Islet of Langerhans (tissue), 1 donor: Measurements from ENCODE around the gene JUND.

ENCODE experiments used
- FAIRE-seq: peaks from one replicate; lab custom pipeline; 2011; peaks lifted over from hg19 to GRCh38; lab: Jason Lieb, UNC

Gene JUND

DNA sequence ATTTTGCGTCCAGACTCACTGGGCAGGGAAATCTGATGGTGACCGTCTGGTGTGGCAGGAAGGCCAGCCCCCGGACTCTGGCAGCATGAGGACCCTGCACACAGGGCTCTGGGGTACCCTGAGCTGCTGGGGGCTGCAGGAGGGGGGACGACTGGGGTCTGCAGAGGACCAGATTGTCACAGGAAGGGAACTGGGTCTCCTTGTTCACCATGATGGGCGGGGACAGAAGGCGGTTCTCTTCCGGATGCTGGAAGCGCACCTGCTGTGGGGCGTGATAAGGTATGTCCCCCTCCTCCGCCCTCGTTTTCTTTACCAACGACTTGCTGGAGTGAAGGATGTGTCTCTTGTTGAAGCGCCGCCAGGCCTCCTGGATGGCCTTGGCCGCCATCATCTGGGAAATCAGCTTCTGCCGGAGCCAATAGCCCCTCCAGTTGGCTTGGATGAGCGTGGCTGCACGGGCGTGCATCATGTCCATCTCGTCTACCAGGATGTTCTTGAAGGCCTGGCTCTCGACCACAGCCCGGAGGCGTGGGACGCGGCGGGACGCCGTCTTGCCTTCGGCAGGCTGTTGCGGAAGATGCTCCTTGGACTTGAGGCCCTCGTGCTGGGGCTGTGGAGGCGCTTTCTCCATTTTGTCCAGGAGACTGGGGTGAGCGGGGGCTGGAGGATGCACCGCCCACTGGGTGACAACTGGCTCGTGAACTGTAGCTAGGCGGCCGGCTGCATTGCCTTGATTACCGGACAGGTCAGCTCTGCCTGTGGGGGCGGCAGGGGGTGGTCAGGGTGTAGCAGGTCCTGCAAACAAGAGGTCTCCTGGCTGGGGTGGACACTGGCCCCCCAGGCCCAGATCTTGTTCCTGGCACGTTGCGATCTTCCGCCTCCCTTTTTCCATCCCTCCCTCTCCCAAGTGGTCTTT, 14.4 kb downstream of the JUND start:
- FAIRE-seq = no peak

DNA sequence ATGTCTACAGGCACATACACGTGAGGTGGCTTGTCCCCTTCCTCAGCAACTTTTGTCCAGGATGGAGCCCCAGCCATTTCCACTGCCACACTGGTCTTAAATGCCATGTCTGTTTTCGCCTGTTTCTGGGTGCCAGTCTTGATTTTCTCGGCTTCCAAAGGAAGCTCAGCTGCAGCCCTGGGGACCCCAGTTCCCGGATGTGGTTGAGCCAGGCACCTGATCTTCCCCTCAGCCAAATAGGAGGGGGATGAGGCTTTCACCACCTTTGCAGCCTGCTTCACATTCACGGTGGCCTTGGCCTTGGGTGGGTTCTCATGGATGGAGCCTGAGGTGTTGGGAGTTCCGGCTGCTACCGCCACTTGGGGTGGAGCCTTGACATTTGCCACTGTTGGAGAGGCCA, 15.8 kb downstream of the JUND start:
- no peak for FAIRE-seq

DNA sequence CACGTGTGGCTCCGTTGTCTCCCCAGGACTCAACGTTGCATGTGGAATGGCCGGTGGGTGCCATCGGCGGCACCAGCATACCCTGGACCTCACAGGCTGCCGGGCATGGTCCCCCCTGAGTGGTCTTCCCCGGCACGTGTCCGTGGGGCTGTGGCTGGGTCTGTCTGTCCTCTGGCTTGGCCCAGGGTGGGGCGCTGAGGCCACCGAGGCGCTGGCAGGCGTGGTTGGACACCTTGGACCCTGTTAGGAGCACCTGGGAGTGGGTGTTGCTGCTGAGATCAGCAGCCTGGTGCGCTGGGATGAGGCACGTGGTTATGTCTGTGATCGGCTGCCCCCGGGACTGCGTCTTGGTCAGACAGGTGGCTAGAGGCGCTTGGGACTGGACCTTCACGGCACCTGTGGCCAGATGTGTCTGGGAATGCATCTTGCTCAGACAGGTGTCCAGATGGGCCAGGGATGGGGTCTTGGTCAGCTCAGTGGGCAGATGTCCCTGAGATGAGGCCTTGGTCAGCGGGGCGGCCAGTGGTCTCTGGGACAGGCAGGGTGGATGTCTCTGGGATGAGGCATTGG, 16.4 kb downstream of the JUND start:
- no peak for FAIRE-seq

DNA sequence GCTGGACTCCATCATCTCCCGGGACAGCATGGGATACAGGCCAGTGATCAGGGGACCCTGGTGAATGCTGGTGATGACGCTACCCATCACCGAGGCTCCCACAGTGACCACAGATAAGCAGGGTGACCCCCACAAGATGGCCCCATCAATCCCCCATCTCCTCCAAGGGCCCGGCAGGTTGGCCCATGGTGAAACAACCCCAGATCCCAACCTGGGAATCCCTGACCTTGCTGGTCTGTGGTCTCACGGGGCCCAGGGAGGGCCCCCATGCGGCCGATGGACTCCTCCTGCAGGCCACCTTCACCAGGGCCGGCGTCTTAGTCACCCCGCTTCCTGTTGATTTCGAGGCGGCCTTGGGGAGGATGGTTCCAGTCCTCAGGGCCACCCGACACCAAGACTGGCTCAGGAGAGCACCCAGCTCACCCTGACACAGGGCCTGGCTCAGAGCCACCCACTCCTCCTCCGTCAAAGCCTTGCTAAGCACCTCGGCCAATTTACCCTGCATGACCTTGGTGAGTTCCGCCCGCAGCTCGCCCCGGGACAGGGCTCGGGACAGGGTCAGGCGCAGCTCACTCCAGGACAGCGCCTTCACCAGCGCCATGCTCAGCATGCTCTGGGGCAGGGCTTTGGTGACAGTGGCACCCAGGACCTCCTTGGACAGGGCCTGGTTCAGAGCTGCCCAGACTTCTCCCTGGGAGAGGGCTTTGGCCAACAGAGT, 17.1 kb downstream of the JUND start:
- no peak for FAIRE-seq

DNA sequence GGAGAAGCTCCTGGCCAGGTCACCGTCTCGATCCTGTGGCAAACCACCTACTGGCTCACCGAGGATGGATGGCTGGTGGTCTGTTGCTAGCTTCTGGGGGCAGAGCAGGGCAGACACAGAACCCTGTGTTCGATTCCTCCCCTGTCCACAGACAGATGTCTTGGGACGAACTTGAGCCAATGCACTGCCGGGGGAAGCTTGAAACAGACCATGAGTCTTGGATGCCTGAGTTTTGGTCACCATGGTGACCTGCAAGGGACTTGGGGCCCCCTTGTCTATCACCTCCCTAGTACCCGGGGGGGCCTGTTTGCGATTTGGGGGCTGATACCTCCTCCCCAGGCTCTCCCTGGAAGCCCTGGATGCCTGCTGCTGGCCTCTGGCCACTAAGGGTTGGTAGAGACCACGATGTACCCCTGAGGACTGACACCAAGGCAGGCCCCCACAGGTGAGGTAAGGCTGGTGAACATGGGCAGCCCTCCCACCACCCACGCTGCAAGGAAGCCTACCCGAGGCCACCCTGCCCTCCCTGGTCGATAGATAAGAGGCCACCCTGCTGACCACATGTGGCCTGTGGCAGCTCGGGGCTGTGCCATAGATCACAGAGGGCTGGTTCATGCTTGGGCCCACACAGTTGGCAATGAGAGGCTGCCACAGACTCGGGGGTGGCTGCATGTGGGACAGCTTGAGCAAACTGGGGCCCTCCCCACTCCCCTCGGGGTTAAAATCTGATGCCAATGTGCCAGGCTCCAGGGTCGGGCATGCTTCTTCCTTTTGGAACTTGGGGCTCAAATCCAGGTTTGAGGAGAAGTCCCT, 17.9 kb downstream of the JUND start:
- FAIRE-seq = no peak

DNA sequence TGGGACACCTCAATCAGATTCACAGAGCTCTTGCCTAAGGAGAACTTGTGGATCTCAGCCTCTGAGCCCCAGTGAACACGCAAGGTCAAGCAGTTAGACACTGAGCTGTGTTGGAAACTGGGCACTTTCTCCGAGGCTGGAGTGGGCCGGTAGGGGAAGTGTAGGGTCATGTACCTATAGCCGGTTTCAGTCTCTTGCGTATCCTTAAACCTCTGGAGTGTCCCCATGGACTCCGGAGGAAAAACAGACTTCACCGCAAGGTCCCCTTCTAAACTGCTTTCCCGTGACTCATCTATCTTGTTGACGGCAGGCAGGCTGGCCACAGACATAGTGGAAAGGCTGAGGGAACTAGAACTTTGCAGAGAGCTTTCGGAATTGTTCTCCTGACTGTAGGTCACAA, 18.5 kb downstream of the JUND start:
- FAIRE-seq = no peak

DNA sequence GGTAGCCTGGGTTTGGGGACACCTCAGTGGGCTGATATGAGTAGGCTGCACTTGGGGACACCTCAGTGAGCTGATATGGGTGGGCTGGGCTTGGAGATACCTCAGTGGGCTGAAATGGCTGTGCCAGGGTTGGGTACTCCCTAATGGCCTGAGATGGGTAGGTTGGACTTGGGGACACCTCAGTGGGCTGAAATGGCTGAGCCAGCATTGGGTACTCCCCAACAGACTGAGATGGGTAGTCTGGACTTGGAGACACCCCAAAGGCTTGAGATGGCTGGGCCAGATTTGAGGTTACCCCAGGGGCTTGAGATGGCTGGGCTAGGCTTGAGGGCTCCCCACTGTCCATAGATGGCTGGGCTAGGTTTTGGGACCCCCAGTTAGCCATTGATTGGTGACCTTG, 19.3 kb downstream of the JUND start:
- no peak for FAIRE-seq

DNA sequence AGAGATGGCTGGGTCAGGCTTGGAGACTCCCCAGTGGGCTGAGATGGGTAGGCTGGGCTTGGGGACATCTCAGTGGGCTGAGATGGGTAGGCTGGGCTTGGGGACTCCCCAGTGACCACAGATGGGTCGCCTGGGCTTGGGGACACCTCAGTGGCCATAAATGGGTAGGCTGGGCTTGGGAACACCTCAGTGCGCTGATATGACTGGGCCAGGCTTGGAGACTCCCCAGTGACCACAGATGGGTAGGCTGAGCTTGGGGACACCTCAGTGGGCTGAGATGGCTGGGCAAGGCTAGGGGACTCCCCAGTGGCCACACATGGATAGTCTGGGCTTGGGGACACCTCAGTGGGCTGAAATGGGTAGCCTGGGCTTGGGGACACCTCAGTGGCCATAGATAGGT, 19.9 kb downstream of the JUND start:
- no peak for FAIRE-seq

DNA sequence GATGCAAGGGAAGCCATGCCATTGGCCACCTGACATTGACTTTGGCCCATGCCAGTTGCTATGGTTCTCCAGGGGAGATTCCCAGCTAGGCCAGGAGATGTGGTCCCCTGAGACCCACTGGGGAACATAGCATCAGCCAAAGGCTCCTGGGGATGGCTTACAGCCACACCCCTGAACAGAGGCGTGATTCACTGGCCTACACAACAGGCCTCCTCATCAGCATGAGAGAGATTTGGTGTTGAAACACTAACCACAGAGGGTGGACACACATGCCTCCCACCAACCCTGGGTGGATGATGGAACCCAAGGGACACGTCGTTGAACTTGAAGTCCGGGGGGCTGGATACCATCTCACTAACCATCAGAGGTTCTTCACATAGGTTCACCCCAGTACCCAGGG, 21.5 kb downstream of the JUND start:
- no peak for FAIRE-seq

DNA sequence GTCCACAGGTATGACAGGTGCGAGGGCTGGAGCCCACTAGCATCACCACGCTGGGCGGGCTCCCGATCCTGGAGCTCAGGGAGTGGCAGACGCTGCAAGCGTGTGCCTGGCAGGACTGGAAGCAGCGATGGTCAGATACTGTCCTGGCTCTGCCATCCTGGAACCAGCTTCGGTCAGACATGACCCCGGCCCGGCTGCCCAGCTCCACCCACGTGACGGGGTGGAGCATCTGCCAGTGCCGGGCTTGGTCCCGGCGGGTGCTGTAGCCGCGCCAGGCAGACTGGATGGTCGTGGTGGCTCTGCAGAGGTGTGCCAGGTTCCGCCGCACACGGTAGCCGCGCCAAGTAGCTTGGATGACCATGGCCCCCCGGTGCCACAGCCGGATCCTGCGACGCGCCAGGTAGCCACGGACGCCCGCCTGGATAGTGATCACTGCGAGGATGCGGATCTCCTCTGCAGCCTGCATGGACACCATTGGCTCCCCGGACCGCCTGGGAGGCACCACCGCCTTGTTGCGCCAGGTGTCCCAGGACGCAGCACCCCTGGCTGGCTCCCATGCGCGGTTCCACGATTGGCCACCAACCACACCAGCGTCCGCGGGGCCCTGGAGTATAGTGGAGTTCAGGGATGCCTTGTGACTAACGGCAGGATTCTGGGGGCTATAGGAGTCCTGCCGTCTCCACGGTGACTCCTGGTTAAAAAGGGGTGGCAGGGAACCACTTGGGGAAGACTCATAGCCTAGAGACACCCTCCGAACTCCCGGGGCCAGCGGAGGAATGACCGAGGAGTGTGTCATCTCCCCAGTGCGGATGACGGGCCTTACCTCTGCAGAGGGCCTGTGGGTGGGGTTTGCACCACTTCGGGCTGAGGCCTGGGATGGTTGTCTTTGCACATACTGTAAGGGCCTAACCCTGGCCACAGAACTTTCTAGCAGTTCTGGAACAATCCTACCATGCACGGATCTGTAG, 23.6 kb downstream of the JUND start:
- FAIRE-seq = no peak

DNA sequence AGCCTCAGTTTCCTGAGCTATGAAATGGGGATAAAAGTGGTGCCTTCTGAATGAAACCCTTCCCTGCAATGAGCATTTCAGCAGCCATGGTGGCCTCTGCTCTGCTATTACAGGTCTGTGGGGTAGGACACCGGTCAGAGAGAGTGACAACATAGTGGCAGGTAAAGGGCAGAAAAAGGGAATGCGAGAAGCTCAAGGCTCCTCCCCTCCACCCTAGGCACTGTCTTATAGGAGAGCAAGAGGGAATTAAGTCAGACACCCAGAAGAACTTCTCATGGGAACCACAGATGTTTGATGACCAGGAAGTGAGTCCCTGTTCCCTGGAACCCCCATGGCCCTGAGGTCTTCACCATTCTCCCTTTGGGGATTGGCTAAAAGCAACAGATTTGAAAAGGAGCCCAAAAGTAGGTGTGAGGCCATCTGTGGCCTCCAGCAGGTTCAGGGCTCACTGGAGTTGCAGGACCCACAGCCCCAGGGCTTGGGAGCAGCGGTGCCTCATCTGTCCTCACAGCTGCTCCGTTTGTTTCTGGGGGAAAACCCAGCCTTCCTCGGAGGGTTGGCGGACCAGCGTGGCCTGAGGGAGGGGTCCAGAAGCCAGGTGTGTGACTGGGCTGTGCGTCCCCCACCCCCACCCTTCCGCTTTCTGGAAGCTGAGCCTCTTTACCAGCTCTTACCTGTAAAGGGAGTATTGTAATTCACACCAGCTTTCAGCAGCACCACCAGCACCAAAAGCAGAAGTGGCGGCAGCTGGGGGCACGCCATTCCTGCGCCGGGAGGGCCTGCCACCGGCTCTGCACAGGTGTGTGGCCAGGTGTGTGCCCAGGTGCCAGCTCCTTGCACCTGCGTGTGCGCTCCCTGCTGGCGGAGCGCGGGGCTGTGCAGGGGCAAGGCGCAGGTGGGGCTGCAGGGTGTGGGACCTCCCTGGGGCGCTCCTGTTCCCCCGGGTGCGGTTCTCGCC, 26.6 kb downstream of the JUND start:
- no peak for FAIRE-seq

DNA sequence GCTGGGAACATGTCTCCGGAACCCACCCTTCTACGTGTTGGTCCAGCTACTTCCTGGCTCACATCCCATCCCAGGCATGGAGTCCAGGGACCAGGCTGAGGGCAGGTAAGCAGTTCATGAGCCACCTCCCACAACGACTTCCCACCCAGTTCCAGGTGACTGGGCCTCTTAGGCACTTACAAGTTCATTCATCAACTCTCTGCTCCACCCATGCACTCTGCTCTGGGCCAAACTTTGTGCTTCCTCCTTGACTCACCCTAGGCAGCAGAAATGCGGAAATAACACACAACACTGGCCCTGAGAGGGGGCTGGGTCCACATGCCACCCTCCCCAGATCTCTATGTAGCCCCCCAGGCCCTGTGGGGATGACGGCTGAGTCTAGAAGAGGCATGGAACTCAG, 27.7 kb downstream of the JUND start:
- FAIRE-seq = no peak

DNA sequence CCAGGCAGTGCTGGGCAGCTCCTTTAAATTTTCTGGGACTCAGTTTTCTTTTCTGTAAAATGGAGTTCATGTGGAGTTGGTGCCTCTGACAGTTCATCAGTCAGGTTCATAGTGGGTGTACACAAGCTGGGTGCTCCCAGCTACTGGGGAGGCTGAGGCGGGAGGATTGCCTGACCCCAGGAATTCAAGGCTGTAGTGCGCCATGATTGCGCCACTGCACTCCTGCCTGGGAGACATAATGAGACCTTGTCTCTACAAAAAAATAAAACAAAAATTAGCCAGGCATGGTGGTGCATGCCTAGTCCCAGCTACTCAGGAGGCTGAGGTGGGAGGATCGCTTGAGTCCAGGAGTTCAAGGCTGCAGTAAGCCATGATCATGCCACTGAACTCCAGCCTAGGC, 28.3 kb downstream of the JUND start:
- no peak for FAIRE-seq

DNA sequence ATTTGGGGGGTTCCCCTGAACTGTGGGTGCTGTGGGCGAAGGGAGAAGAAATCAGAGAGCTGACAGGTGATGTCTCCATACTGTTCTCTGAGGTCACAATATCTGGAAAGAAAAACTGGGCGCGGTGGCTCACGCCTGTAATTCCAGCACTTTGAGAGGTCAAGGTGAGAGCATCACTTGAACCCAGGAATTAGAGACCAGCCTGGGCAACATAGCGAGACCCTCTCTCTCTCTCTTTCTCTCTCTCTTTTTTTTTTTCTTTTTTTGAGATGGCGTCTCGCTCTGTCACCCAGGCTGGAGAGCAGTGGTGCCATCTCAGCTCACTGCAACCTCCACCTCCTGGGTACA, 29.1 kb downstream of the JUND start:
- no peak for FAIRE-seq

DNA sequence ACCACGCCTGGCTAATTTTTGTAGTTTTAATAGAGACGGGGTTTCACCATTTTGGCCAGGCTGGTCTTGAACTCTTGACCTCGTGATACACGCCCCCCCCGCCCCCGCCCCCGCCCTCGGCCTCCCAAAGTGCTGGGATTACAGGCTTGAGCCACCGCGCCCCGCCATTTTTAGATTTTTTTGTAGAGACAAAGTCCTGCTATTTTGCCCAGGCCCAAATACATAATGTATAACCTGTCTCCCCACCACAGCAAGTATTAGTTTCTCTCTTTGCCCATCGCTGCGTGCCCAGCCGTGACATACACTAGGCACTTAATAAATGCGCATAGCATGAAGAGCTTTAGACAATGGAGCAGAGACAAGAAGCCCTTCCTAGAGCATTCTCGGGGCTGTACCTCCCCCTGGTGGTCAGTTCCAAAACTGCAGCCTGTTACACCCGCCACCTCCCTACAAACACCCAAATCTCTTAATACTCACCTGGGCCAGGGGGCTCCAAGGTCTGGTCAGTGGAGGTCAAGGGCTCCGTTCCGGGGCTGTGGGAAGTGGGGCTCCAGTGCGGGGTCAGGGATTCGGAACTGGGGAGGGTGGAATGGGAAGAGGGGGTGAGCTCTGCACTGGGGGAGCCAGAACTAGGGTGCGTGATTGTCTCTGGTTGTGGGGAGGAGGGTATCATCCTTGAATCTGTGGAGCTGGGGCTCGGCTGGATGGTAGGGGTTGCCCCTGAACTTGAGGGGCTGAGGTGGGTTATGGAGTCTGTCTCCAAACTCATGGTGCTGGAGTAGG, 29.6 kb downstream of the JUND start:
- peak; percentile 86 for FAIRE-seq

DNA sequence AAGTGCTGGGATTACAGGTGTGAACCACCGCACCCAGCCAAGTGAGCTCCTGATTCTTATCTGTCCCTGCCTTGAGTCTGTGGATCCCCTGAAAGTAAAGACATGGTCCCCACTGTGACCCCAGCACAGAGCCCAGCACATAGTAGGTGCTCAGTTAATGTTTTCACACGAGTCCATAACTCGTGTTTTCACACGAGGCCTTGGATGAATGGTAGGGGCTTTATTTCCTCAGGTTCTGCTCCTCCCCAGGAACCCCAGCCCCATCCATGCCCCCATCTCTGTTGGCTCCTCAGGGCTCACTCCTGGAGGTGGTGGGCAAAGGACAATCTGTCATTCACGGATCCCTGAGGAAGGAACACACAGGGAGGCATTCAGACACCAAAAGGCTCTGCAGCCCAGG, 31.6 kb downstream of the JUND start:
- no peak for FAIRE-seq

DNA sequence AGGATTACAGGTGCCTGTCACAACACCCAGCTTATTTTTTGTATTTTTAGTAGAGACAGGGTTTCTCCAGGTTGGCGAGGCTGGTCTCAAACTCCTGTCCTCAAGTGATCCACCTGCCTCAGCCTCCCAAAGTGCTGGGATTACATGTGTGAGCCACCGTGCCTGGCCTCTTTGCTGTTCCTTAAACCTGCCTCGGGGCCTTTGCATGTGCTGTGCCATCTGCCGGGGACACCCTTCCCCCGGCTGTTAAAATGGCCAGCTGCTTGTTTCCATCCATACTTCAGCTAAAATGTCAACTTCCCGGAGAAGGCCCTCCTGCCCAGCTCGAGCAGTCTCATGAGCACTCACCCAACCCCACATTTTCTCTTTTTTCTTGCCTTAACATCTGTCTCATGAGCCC, 36.1 kb downstream of the JUND start:
- FAIRE-seq = no peak

DNA sequence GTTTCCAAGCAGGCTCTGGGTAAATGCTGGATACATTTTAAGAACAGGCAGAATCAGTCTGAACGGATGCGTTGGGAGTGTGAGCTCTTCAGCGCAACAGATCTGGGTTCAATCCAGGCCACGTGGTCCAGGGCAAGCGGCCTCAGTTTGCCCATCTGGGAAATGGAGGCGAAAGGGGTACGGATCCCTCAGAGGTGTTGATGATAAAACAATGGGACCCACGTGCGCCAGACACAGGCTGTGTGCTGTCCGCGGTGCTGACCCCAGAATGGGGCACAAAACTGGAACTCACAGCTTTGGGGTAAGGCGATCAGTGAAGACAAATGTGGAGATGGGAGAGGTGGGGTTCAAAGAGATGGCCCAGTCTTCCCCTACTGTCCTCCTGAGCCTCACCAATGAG, 42.1 kb downstream of the JUND start:
- FAIRE-seq = no peak

DNA sequence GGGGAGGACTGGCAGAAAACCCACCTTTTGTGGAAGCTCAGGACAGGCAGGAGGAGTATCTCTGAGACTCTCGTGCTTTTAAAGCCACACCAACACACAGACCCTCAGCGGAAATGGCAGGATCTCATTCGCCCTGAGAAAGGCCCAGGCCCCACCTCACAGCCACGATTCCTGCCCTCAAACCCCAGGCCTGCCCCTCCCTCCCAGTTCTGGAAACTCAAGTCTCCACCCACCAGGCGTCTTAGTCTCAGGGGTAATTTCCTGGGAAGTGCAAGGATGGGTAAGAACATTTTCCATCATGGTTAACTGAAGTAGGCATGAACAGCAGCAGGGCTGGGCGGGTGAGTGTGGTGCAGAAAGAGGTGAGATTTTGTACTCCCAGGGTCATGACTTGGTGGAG, 47.2 kb downstream of the JUND start:
- FAIRE-seq = no peak
